T-helper 2 cell treated with Interferon-gamma antibody and Interleukin-4, amounts not matched to agents 5 μg/mL and 100 μg/mL, for 36 hours (primary cell): ENCODE data around the gene ASAP2.

Experiments used
- DNase-seq: peaks from one replicate; pipeline ENCODE4 v3.0.0; 2021; ENCODE audit warnings: low spot score
- H3K27ac Mint-ChIP-seq: one replicate; pipeline ENCODE4 v1.8.0; 2021; ENCODE audit warnings: mild to moderate bottlenecking, mixed read lengths
- H3K27me3 Mint-ChIP-seq: one replicate; pipeline ENCODE4 v1.8.0; 2021; ENCODE audit warnings: low read depth, mixed read lengths
- H3K36me3 Mint-ChIP-seq: one replicate; pipeline ENCODE4 v1.8.0; 2021; ENCODE audit warnings: low read depth, mixed read lengths
- H3K4me1 Mint-ChIP-seq: one replicate; pipeline ENCODE4 v1.8.0; 2021; ENCODE audit warnings: low read depth, mixed read lengths
- H3K4me3 Mint-ChIP-seq: one replicate; pipeline ENCODE4 v1.8.0; 2022; ENCODE audit warnings: mild to moderate bottlenecking, moderate library complexity, mixed read lengths
- H3K9me3 Mint-ChIP-seq: one replicate; pipeline ENCODE4 v1.8.0; 2021; ENCODE audit warnings: mixed read lengths

ASAP2 gene

GRCh38 chr2:9226458-9227380 lies 20.1 kb downstream of the ASAP2 start:
- Mint-ChIP-seq H3K4me1 (no peaks in the 10 kb centered on the region), H3K27me3 (peaks cover 16% of the 10 kb centered on the region), H3K4me3 (no peak overlapping the region), H3K9me3 (no peaks in the 10 kb centered on the region), H3K36me3 (no peaks in the 10 kb centered on the region), H3K27ac (no peak overlapping the region)
- no peak for DNase-seq

GRCh38 chr2:9228088-9228751 lies 21.6 kb downstream of the ASAP2 start:
- H3K9me3 Mint-ChIP-seq, result no peaks in the 10 kb centered on the region
- no peak overlapping the region for H3K4me3 Mint-ChIP-seq
- H3K27me3 Mint-ChIP-seq, result peaks cover 19% of the 10 kb centered on the region
- H3K4me1 Mint-ChIP-seq, result no peaks in the 10 kb centered on the region
- no peak overlapping the region for H3K27ac Mint-ChIP-seq
- DNase-seq, result no peak
- H3K36me3 Mint-ChIP-seq, result no peaks in the 10 kb centered on the region

GRCh38 chr2:9228781-9229469 lies 22.3 kb downstream of the ASAP2 start:
- no peak overlapping the region for H3K4me3 Mint-ChIP-seq
- DNase-seq, result no peak
- no peaks in the 10 kb centered on the region for H3K36me3 Mint-ChIP-seq
- H3K9me3 Mint-ChIP-seq, result no peaks in the 10 kb centered on the region
- H3K4me1 Mint-ChIP-seq, result no peaks in the 10 kb centered on the region
- H3K27ac Mint-ChIP-seq, result no peak overlapping the region
- H3K27me3 Mint-ChIP-seq, result peaks cover 19% of the 10 kb centered on the region

- H3K36me3 Mint-ChIP-seq, result no peaks in the 10 kb centered on the region
- peaks cover 19% of the 10 kb centered on the region for H3K27me3 Mint-ChIP-seq
These were observed 22.8 kb downstream of the ASAP2 start for GRCh38 chr2:9229470-9229820.

GRCh38 chr2:9230051-9230802 lies 23.6 kb downstream of the ASAP2 start:
- H3K27ac Mint-ChIP-seq, result no peak overlapping the region
- H3K4me1 Mint-ChIP-seq, result no peaks in the 10 kb centered on the region
- no peaks in the 10 kb centered on the region for H3K36me3 Mint-ChIP-seq
- H3K27me3 Mint-ChIP-seq, result peaks cover 14% of the 10 kb centered on the region
- no peaks in the 10 kb centered on the region for H3K9me3 Mint-ChIP-seq
- H3K4me3 Mint-ChIP-seq, result no peak overlapping the region
- DNase-seq, result no peak

More at GRCh38 chr2:9229470-9229820, 22.8 kb downstream of the ASAP2 start:
- Mint-ChIP-seq H3K27ac (no peak overlapping the region), H3K4me1 (no peaks in the 10 kb centered on the region), H3K9me3 (no peaks in the 10 kb centered on the region), H3K4me3 (no peak overlapping the region)
- no peak for DNase-seq

GRCh38 chr2:9230881-9231280 lies 24.3 kb downstream of the ASAP2 start:
- no peak for DNase-seq
- H3K4me1 Mint-ChIP-seq, result no peaks in the 10 kb centered on the region
- no peak overlapping the region for H3K27ac Mint-ChIP-seq
- no peaks in the 10 kb centered on the region for H3K36me3 Mint-ChIP-seq
- peaks cover 10% of the 10 kb centered on the region for H3K27me3 Mint-ChIP-seq
- no peak overlapping the region for H3K4me3 Mint-ChIP-seq
- no peaks in the 10 kb centered on the region for H3K9me3 Mint-ChIP-seq

GRCh38 chr2:9231291-9232165 lies 24.9 kb downstream of the ASAP2 start:
- Mint-ChIP-seq H3K27me3 (peaks cover 10% of the 10 kb centered on the region), H3K27ac (no peak overlapping the region), H3K36me3 (no peaks in the 10 kb centered on the region), H3K9me3 (no peaks in the 10 kb centered on the region), H3K4me1 (no peaks in the 10 kb centered on the region), H3K4me3 (no peak overlapping the region)
- DNase-seq, result no peak

- Mint-ChIP-seq H3K27me3 (peaks cover 10% of the 10 kb centered on the region), H3K27ac (no peak overlapping the region), H3K4me1 (no peaks in the 10 kb centered on the region), H3K4me3 (no peak overlapping the region), H3K36me3 (no peaks in the 10 kb centered on the region), H3K9me3 (no peaks in the 10 kb centered on the region)
- DNase-seq, result no peak
These were observed 25.5 kb downstream of the ASAP2 start for GRCh38 chr2:9232166-9232479.

- H3K27me3 Mint-ChIP-seq, result peaks cover 9% of the 10 kb centered on the region
- H3K4me1 Mint-ChIP-seq, result no peaks in the 10 kb centered on the region
- no peak for DNase-seq
- no peaks in the 10 kb centered on the region for H3K9me3 Mint-ChIP-seq
- H3K4me3 Mint-ChIP-seq, result no peak overlapping the region
- no peak overlapping the region for H3K27ac Mint-ChIP-seq
- no peaks in the 10 kb centered on the region for H3K36me3 Mint-ChIP-seq
These were observed 26.3 kb downstream of the ASAP2 start for GRCh38 chr2:9232886-9233285.

- DNase-seq, result no peak
- Mint-ChIP-seq H3K27me3 (peaks cover 11% of the 10 kb centered on the region), H3K9me3 (no peaks in the 10 kb centered on the region), H3K4me1 (no peaks in the 10 kb centered on the region), H3K27ac (no peak overlapping the region), H3K36me3 (no peaks in the 10 kb centered on the region), H3K4me3 (no peak overlapping the region)
These were observed 28.1 kb downstream of the ASAP2 start for GRCh38 chr2:9234680-9235146.

- Mint-ChIP-seq H3K27ac (no peak overlapping the region), H3K4me3 (no peak overlapping the region), H3K27me3 (peaks cover 11% of the 10 kb centered on the region), H3K4me1 (no peaks in the 10 kb centered on the region), H3K9me3 (no peaks in the 10 kb centered on the region), H3K36me3 (no peaks in the 10 kb centered on the region)
- no peak for DNase-seq
These were observed 28.8 kb downstream of the ASAP2 start for GRCh38 chr2:9235147-9236044.

GRCh38 chr2:9236045-9236344 lies 29.4 kb downstream of the ASAP2 start:
- H3K27ac Mint-ChIP-seq, result no peak overlapping the region
- H3K27me3 Mint-ChIP-seq, result peaks cover 11% of the 10 kb centered on the region
- H3K4me1 Mint-ChIP-seq, result no peaks in the 10 kb centered on the region
- no peak for DNase-seq
- H3K4me3 Mint-ChIP-seq, result no peak overlapping the region
- no peaks in the 10 kb centered on the region for H3K36me3 Mint-ChIP-seq
- no peaks in the 10 kb centered on the region for H3K9me3 Mint-ChIP-seq
